Heart left ventricle (tissue), 16 donors: ENCODE results near the gene VIM. TPM values are rescaled to one million over a fixed set of nuclear protein-coding genes. Genes with fewer than 3 reads are reported as not detected.

Source experiments
- ATAC-seq, 4 donors: fragments of 200-7000 bp; cut with Tn5 transposase; one replicate each; pipeline ENCODE4 v1.9.1; 2020 to 2022; ENCODE audit warnings: moderate library complexity in 4 of 4, mild to moderate bottlenecking in 3 of 4, moderate number of reproducible peaks in 1 of 4
- DNase-seq, 5 donors: peaks; one replicate each; pipeline ENCODE4 v3.0.0-alpha.2; 2020
- H3K27ac ChIP-seq, 12 donors: fragments of 200-600 bp; sonication (generic) in 4 of 12; one replicate each; pipeline versions ENCODE4 v1.5.0 to v1.8.0; 2016 to 2022; ENCODE audit warnings: mild to moderate bottlenecking in 2 of 12
- H3K27me3 ChIP-seq, 9 donors: fragments of 200-600 bp; sonication (generic) in 2 of 9; one replicate each; pipeline versions ENCODE4 v1.5.1 to v1.8.0; 2016 to 2022; ENCODE audit warnings: mild to moderate bottlenecking in 3 of 9
- H3K36me3 ChIP-seq, 9 donors: fragments of 200-600 bp; sonication (generic) in 2 of 9; one replicate each; pipeline versions ENCODE4 v1.5.0 to v1.8.0; 2018 to 2022; ENCODE audit warnings: mild to moderate bottlenecking in 2 of 9
- H3K4me1 ChIP-seq, 12 donors: fragments of 200-600 bp; sonication (generic) in 4 of 12; one replicate each; pipeline versions ENCODE4 v1.5.0 to v1.8.0; 2016 to 2022; ENCODE audit warnings: mild to moderate bottlenecking in 3 of 12
- H3K4me3 ChIP-seq, 12 donors: fragments of 200-600 bp; sonication (generic) in 4 of 12; one replicate each; pipeline versions ENCODE4 v1.5.0 to v1.8.0; 2017 to 2022; ENCODE audit warnings: mild to moderate bottlenecking in 9 of 12, moderate library complexity in 4 of 12
- H3K9me3 ChIP-seq, 12 donors: fragments of 200-600 bp; sonication (generic) in 4 of 12; one replicate each; pipeline versions ENCODE4 v1.5.0 to v1.8.0; 2016 to 2022; ENCODE audit warnings: mild to moderate bottlenecking in 1 of 12
- CTCF ChIP-seq, 12 donors: fragments of 200-600 bp; sonication (generic) in 4 of 12; IDR thresholded peaks; one replicate each; pipeline versions ENCODE4 v1.5.0 to v1.8.0; 2018 to 2022; ENCODE audit warnings: antibody characterized with exemption in 12 of 12, mild to moderate bottlenecking in 5 of 12
- POLR2A ChIP-seq, 2 donors: fragments of 450-650 bp; IDR thresholded peaks; one replicate each; pipeline ENCODE4 v1.6.1; 2017; ENCODE audit warnings: antibody characterized with exemption in 2 of 2, mild to moderate bottlenecking in 2 of 2, moderate library complexity in 2 of 2
- WGBS, 4 donors: extraction: QIAGEN DNeasy Blood & Tissue Kit in 2 of 4; methylation state at CpG; one replicate each; pipeline versions ENCODE4 v1.1.5 to v1.1.7; 2013 to 2018; 5-methylcytosine and 5-hydroxymethylcytosine counted together
- intact Hi-C, 10 donors: fragments of 100-400 bp; cut with DNase I; formaldehyde crosslinking; loops; one replicate each; pipeline versions ENCODE4 v1.11.1 to v1.14.2; 2022
- polyA plus RNA-seq, 2 donors: library from polyadenylated mRNA; stranded (reverse); fragments of 200-250 nt; gene quantifications; one replicate each; pipeline ENCODE4 v1.2.3, GENCODE V29; 2013
- total RNA-seq, 9 donors: library from RNA; depleted of rRNA in 2 of 9; stranded (reverse); fragments of >200 nt in 2 of 9; fragmentation: NEBNext Ultra II Directional in 3 of 9; extraction: Animal tissue kit (Norgen Biotek cat#: 25700) in 3 of 9; gene quantifications; one replicate each; pipeline versions ENCODE4 v1.1.0 to v1.2.4, GENCODE V29; 2016 to 2023
- donor health status: ischemic (EF 13 %, LVEDD 7.1; RV severe dilation, severe dysfunction).
- donor health status: healthy with polysubstance abuse.
- donor health status: DM: no; HTN: yes; CAD: no.
- donor health status: DM: no; HTN: no; CAD: no.
- donor health status: ischemic (EF 25% LVEDD 6.9; RV normal size, moderate dysfunction).
- donor health status: ischemic (EF 25% LVEDD 5.7; RV mildly dilated, moderate dysfunction).
- donor health status: healthy.
- donor health status: DM: yes; HTN: yes; CAD: no.
- donor health status: ischemic (EF 35%, LVEDD 5.7; RV mildly dilated, moderate dysfunction).
- donor health status: nonischemic (EF 11% LVEDD 7.7; RV severe dilation, severe dysfunction).
- donor health status: DM: yes; HTN: yes; CAD: no.
- donor health status: PGD.
- donor health status: ischemic (EF 29% LVEDD 5.4; RV normal size, mild dysfunction).
- donor health status: nonischemic (EF 23%, LVEDD 6.1; RV moderate dilation, normal function).

The VIM gene
- total and polyA plus RNA-seq, 11 donors = 249 to 1,163 (median 387) TPM

GRCh38 chr10:17212802-17213221, 15.2 kb upstream of the VIM start:
- ATAC-seq (peak in 3 of 4 donors; percentile 30 to 68 (median 60)), DNase-seq (no peak)
- no peaks in the 10 kb centered on the region for H3K36me3 ChIP-seq
- no peak for TF ChIP-seq POLR2A (IDR thresholded peaks at IDR 0.05)
- TF ChIP-seq CTCF (IDR thresholded peaks at IDR 0.05) = no peak
- peak overlapping the region in 1 of 12 donors; percentile 58 for H3K27ac ChIP-seq
- H3K27me3 ChIP-seq = no peaks in the 10 kb centered on the region
- no peaks in the 10 kb centered on the region for H3K9me3 ChIP-seq
- no peak overlapping the region for H3K4me3 ChIP-seq
- intact Hi-C loops = no loop called here
- peaks cover 0 to 73% (median 6%) of the 10 kb centered on the region in 12 donors for H3K4me1 ChIP-seq

GRCh38 chr10:17213646-17214349, 14.2 kb upstream of the VIM start:
- no peaks in the 10 kb centered on the region for H3K27me3 ChIP-seq
- 76 to 86% (median 82%) methylated on average over 2 of the region's 2 CpGs for WGBS, 4 donors
- peaks cover 0 to 65% (median 6%) of the 10 kb centered on the region in 12 donors for H3K4me1 ChIP-seq
- no peaks in the 10 kb centered on the region for H3K9me3 ChIP-seq
- TF ChIP-seq POLR2A (IDR thresholded peaks at IDR 0.05) (no peak), CTCF (IDR thresholded peaks at IDR 0.05) (no peak)
- DNase-seq (no peak), ATAC-seq (no peak)
- intact Hi-C loops = no loop called here
- peak overlapping the region in 1 of 12 donors; percentile 95 for H3K27ac ChIP-seq
- H3K36me3 ChIP-seq = no peaks in the 10 kb centered on the region
- no peak overlapping the region for H3K4me3 ChIP-seq

- 79 to 93% (median 85%) methylated on average over 2 of the region's 2 CpGs for WGBS, 4 donors
- H3K4me1 ChIP-seq = peaks cover 0 to 62% (median 6%) of the 10 kb centered on the region in 12 donors
- no peaks in the 10 kb centered on the region for H3K36me3 ChIP-seq
- no peak overlapping the region for H3K4me3 ChIP-seq
- intact Hi-C loops = no loop called here
- ATAC-seq (no peak), DNase-seq (no peak)
- no peak for TF ChIP-seq CTCF (IDR thresholded peaks at IDR 0.05)
- no peak for TF ChIP-seq POLR2A (IDR thresholded peaks at IDR 0.05)
- no peaks in the 10 kb centered on the region for H3K9me3 ChIP-seq
- H3K27ac ChIP-seq = peak overlapping the region in 5 of 12 donors; percentile 22 to 95 (median 55)
- H3K27me3 ChIP-seq = no peaks in the 10 kb centered on the region
Measured at GRCh38 chr10:17214526-17214925, 13.5 kb upstream of the VIM start.

GRCh38 chr10:17214971-17215781, 12.9 kb upstream of the VIM start:
- TF ChIP-seq CTCF (IDR thresholded peaks at IDR 0.05) (no peak), POLR2A (IDR thresholded peaks at IDR 0.05) (no peak)
- ATAC-seq = no peak
- WGBS, 4 donors = 73 to 79% (median 75%) methylated on average over 9 of the region's 9 CpGs
- Histone ChIP-seq H3K27ac (peak overlapping the region in 8 of 12 donors; percentile 16 to 95 (median 70)), H3K4me3 (no peak overlapping the region), H3K27me3 (no peaks in the 10 kb centered on the region), H3K9me3 (no peaks in the 10 kb centered on the region), H3K4me1 (peaks cover 0 to 62% (median 6%) of the 10 kb centered on the region in 12 donors), H3K36me3 (no peaks in the 10 kb centered on the region)
- no peak for DNase-seq
- intact Hi-C loops = no loop called here
